GM12891 (cell line): ENCODE data around the gene METAP1.
"Not testable (repeated sequence)": the region's sequence is repeated elsewhere in the genome, so short reads cannot be mapped to it uniquely, and the experiment has no call there.

Experiments
- DNase-seq: peaks from one replicate; pipeline ENCODE4 v3.0.0; 2011; ENCODE audit warnings: low spot score; ENCODE audit not compliant: insufficient read length
- FAIRE-seq: peaks from 2 replicates; lab custom pipeline; 2011; peaks lifted over from hg19 to GRCh38; lab: Jason Lieb, UNC
- PAX5 ChIP-seq: IDR thresholded peaks from 2 replicates; pipeline ENCODE4 v1.6.1; 2011; ENCODE audit warnings: low read length, moderate library complexity, mild to moderate bottlenecking; ENCODE audit not compliant: insufficient read depth, severe bottlenecking
- POLR2A ChIP-seq: IDR thresholded peaks from 2 replicates; pipeline ENCODE4 v1.6.1; 2011; ENCODE audit warnings: low read depth, low read length, control low read depth
- POLR2AphosphoS5 ChIP-seq: IDR thresholded peaks from 2 replicates; pipeline ENCODE4 v1.6.1; 2011; ENCODE audit warnings: low read depth, low read length, control low read depth
- POU2F2 ChIP-seq: IDR thresholded peaks from 2 replicates; pipeline ENCODE4 v1.6.1; 2011; ENCODE audit warnings: low read depth, mild to moderate bottlenecking, control low read depth, low read length, moderate library complexity
- SPI1 ChIP-seq: IDR thresholded peaks from 2 replicates; pipeline ENCODE4 v1.6.1; 2011; ENCODE audit warnings: low read depth, low read length, control low read depth
- TAF1 ChIP-seq: IDR thresholded peaks from 2 replicates; pipeline ENCODE4 v1.6.1; 2011; ENCODE audit warnings: low read depth, low read length, control low read depth

Gene METAP1

GRCh38 chr4:99022566-99022965 is 27.0 kb downstream of the METAP1 start:
- FAIRE-seq (no peak), DNase-seq (no peak)
- no peak for TF ChIP-seq POU2F2

GRCh38 chr4:99023800-99024251 is 28.3 kb downstream of the METAP1 start:
- DNase-seq, FAIRE-seq: not testable (repeated sequence)

- FAIRE-seq (no peak), DNase-seq (no peak)
- TF ChIP-seq POLR2A (no peak), POU2F2 (no peak), TAF1 (no peak)
These were observed 29.2 kb downstream of the METAP1 start for GRCh38 chr4:99024481-99025275.

DNA sequence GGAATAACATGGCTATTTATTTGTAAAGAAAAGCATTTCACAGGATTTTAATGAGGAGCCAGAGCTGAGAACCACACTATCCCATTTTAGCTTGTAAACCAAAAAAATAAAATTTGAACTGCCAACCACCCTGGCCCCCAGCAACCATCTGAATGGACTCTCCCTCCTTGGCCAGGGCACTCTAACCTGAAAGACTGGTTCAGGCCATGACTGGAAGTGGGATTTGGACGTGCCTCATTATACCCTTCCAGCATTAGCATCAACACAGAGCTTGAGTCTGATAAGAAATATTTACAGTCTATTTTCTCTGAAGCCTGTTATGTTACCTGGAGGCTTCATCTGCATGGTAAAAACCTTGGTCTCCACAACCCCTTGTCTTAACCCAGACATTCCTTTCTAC is 30.0 kb downstream of the METAP1 start:
- TF ChIP-seq POU2F2 (no peak), POLR2A (no peak), SPI1 (no peak)
- FAIRE-seq (no peak), DNase-seq (no peak)

DNA sequence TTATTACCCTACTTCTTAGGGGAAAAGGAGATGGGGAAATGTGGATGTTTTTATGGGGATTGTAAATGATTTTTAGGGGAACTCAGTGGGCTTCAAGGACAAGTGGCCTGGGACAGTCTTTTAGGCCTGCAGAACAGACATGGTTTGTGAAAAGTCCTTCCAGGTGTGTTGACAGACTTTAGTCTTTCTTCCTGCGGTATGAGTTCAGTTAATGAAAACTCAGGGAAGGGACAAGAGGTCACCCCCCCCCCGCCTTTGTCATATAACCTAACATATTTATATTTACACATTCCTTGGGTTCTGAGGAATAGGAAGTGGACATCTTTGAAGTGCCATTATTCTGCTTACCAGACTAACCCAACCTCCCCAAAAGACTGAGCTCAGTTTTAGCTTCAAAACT is 31.8 kb downstream of the METAP1 start:
- FAIRE-seq (no peak), DNase-seq (no peak)
- TF ChIP-seq PAX5, result no peak
- TF ChIP-seq POLR2A, result no peak
- TF ChIP-seq TAF1, result no peak
- no peak for TF ChIP-seq POU2F2
- TF ChIP-seq SPI1, result no peak
- TF ChIP-seq POLR2AphosphoS5, result no peak

DNA sequence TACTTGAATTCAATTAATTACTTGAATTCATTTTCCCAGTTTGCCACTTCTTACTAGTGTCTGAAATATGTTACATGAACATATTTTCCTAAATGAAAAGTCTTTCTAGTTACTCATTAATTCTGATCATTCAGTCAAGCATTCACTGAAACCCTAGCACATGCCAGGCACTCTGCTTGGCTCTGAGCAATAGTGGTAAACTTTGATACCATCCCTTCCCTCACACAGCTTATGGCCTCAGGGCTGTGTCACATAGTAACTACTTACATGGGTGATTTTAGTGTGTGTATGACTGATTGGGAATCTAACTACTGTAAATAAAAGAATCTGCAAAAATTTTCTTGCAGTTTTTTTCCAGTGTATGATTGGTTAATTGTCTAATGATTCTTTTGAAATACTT is 32.7 kb downstream of the METAP1 start:
- DNase-seq (no peak), FAIRE-seq (no peak)
- TF ChIP-seq SPI1, result no peak

DNA sequence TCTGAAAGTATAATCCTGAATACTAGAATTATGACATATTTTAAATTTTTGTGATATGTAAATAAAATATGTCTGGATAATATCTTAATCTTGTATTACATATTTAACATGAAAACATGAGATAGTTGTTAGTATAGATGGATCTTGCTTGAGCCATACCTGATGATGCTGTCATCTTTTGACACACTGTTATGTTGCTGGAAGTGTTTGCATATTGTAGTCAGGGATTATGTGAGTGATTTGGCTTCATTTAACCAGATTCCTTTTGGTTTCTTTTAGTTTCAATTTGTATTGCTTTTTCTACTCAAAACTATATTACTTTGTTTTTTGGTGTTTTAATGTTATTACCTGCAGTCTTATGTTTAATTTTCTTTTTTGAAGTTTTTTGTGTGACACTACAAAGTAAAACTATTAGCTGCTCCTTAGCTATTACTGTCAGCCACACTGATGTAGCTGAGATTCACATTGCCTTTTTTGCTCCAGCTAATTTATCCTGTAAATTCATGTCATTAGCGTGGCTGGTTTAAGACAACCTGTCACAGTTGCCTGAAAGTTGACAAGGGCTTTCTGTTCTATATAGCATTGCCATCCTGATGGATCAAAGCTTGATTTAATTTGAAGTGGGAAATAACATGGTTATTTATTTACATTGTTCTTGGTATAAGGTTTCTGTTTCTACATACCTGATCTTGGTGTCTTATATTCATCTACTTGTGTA is 33.7 kb downstream of the METAP1 start:
- FAIRE-seq (peak; percentile 13), DNase-seq (no peak)
- TF ChIP-seq POLR2A (no peak), PAX5 (no peak)

DNA sequence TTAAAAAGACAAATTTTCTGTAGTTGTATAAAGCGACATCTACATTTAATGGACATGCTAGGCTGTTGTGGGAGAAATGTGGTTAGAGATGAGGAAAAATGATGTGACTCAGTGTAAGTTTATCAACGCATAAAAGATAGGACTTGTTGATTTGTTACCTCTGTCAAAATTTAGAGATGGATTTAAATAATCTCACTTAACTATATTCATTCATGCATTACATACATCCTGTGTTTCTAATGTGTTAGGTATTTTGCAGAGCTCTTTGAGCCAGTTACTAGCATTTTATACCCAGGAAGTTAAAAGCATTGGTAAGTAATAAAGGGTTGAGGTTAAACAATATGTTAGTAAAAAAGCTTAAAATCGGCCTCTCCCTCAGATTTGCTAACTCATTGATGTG is 34.3 kb downstream of the METAP1 start:
- DNase-seq, result no peak
- FAIRE-seq, result peak; percentile 5

GRCh38 chr4:99033956-99034355 is 38.4 kb downstream of the METAP1 start:
- TF ChIP-seq POLR2AphosphoS5 (no peak), TAF1 (no peak), POU2F2 (no peak), SPI1 (no peak), POLR2A (no peak), PAX5 (no peak)
- DNase-seq (no peak), FAIRE-seq (no peak)

More for the DNA sequence above, 34.3 kb downstream of the METAP1 start:
- TF ChIP-seq TAF1, result no peak
- TF ChIP-seq SPI1, result no peak
- no peak for TF ChIP-seq POU2F2
- no peak for TF ChIP-seq POLR2AphosphoS5
- no peak for TF ChIP-seq POLR2A
- no peak for TF ChIP-seq PAX5

GRCh38 chr4:99038213-99038612 is 42.7 kb downstream of the METAP1 start:
- TF ChIP-seq SPI1 (no peak), PAX5 (no peak), POU2F2 (no peak)
- DNase-seq (no peak), FAIRE-seq (no peak)

GRCh38 chr4:99043346-99043745 is 47.8 kb downstream of the METAP1 start:
- FAIRE-seq (no peak), DNase-seq (no peak)
- TF ChIP-seq POU2F2 (no peak), PAX5 (no peak), TAF1 (no peak), SPI1 (no peak), POLR2AphosphoS5 (no peak), POLR2A (no peak)
